SK-N-SH treated with all-trans-retinoic acid at 6 μM for 48 hours (cell line): Measurements from ENCODE around the gene INHBB.

ENCODE experiments used
- ATAC-seq: fragments of 200-7000 bp; cut with Tn5 transposase; 3 replicates; pipeline ENCODE4 v1.9.1; 2020; ENCODE audit warnings: mild to moderate bottlenecking, moderate library complexity
- ARNTL ChIP-seq: fragments of 450-650 bp; formaldehyde crosslinking; IDR thresholded peaks from 2 replicates; pipeline ENCODE4 v1.5.0; 2020; ENCODE audit warnings: low read depth, mild to moderate bottlenecking, moderate library complexity, borderline replicate concordance
- BACH2 ChIP-seq: fragments of 250-450 bp; sonication (Bioruptor Pico); IDR thresholded peaks from 2 replicates; pipeline ENCODE4 v1.9.0; 2021; ENCODE audit warnings: mild to moderate bottlenecking, borderline replicate concordance
- CSDC2 ChIP-seq: fragments of 250-450 bp; sonication (Bioruptor Pico); IDR thresholded peaks from 2 replicates; pipeline ENCODE4 v1.5.0; 2020; ENCODE audit warnings: mild to moderate bottlenecking, moderate library complexity
- CSRNP3 ChIP-seq: fragments of 250-450 bp; sonication (Bioruptor Pico); IDR thresholded peaks from 2 replicates; pipeline ENCODE4 v1.5.1; 2021; ENCODE audit warnings: mild to moderate bottlenecking, moderate library complexity
- GLIS3 ChIP-seq: fragments of 250-450 bp; sonication (Bioruptor Pico); IDR thresholded peaks from 2 replicates; pipeline ENCODE4 v1.5.0; 2020; ENCODE audit warnings: mild to moderate bottlenecking, moderate library complexity
- ISL1 ChIP-seq: fragments of 250-450 bp; sonication (Bioruptor Pico); IDR thresholded peaks from 2 replicates; pipeline ENCODE4 v2.1.2; 2022; ENCODE audit warnings: mild to moderate bottlenecking, moderate library complexity
- OSR1 ChIP-seq: fragments of 250-450 bp; sonication (Bioruptor Pico); IDR thresholded peaks from 2 replicates; pipeline ENCODE4 v1.8.0; 2022; ENCODE audit warnings: moderate library complexity, mild to moderate bottlenecking, inconsistent platforms
- PATZ1 ChIP-seq: fragments of 250-450 bp; sonication (Bioruptor Pico); IDR thresholded peaks from 2 replicates; pipeline ENCODE4 v1.8.0; 2020; ENCODE audit warnings: mild to moderate bottlenecking, moderate library complexity, borderline replicate concordance
- POU6F1 ChIP-seq: fragments of 250-450 bp; sonication (Bioruptor Pico); IDR thresholded peaks from 2 replicates; pipeline ENCODE4 v1.8.0; 2021; ENCODE audit warnings: low read depth, mild to moderate bottlenecking, moderate library complexity, borderline replicate concordance
- PPARA ChIP-seq: fragments of 250-450 bp; sonication (Bioruptor Pico); IDR thresholded peaks from 2 replicates; pipeline ENCODE4 v1.5.0; 2020; ENCODE audit warnings: mild to moderate bottlenecking, borderline replicate concordance
- RARB ChIP-seq: fragments of 250-450 bp; sonication (Bioruptor Pico); IDR thresholded peaks from 2 replicates; pipeline ENCODE4 v1.8.0; 2021; ENCODE audit warnings: mild to moderate bottlenecking, moderate library complexity
- SNAI2 ChIP-seq: fragments of 250-450 bp; sonication (Bioruptor Pico); IDR thresholded peaks from 2 replicates; pipeline ENCODE4 v1.5.0; 2020; ENCODE audit warnings: mild to moderate bottlenecking, moderate library complexity
- TCF4 ChIP-seq: fragments of 250-450 bp; sonication (Bioruptor Pico); IDR thresholded peaks from 2 replicates; pipeline ENCODE4 v1.8.0; 2021; ENCODE audit warnings: mild to moderate bottlenecking, moderate library complexity, borderline replicate concordance
- TOX ChIP-seq: fragments of 250-450 bp; sonication (Bioruptor Pico); IDR thresholded peaks from 2 replicates; pipeline ENCODE4 v1.8.0; 2021; ENCODE audit warnings: mild to moderate bottlenecking, moderate library complexity, borderline replicate concordance
- TSHZ2 ChIP-seq: fragments of 250-450 bp; sonication (Bioruptor Pico); IDR thresholded peaks from 2 replicates; pipeline ENCODE4 v1.5.0; 2020; ENCODE audit warnings: mild to moderate bottlenecking, moderate library complexity
- ZC3H10 ChIP-seq: fragments of 250-450 bp; sonication (Bioruptor Pico); IDR thresholded peaks from 2 replicates; pipeline ENCODE4 v1.5.1; 2021; ENCODE audit warnings: mild to moderate bottlenecking, moderate library complexity
- ZFP3 ChIP-seq: fragments of 250-450 bp; sonication (Bioruptor Pico); IDR thresholded peaks from 2 replicates; pipeline ENCODE4 v1.5.0; 2020; ENCODE audit warnings: mild to moderate bottlenecking, moderate library complexity
- ZFP30 ChIP-seq: fragments of 450-650 bp; formaldehyde crosslinking; IDR thresholded peaks from 2 replicates; pipeline ENCODE4 v1.5.0; 2022; ENCODE audit warnings: mild to moderate bottlenecking, moderate library complexity
- ZNF565 ChIP-seq: fragments of 450-650 bp; formaldehyde crosslinking; conservative IDR thresholded peaks from 2 replicates; pipeline ENCODE4 v1.5.0; 2020; ENCODE audit warnings: low read depth, mild to moderate bottlenecking, moderate library complexity
- ZNF70 ChIP-seq: fragments of 450-650 bp; formaldehyde crosslinking; IDR thresholded peaks from 2 replicates; pipeline ENCODE4 v1.5.0; 2020; ENCODE audit warnings: mild to moderate bottlenecking, moderate library complexity
- ZNF8 ChIP-seq: fragments of 450-650 bp; formaldehyde crosslinking; IDR thresholded peaks from 2 replicates; pipeline ENCODE4 v1.5.0; 2020; ENCODE audit warnings: mild to moderate bottlenecking, moderate library complexity

The INHBB gene

GRCh38 chr2:120354467-120354866 lies 8.5 kb downstream of the INHBB start:
- ATAC-seq: no peak
- no peak for TF ChIP-seq GLIS3 (CRISPR knock-in tag)
- no peak for TF ChIP-seq ISL1 (CRISPR knock-in tag)
- no peak for TF ChIP-seq CSRNP3 (CRISPR knock-in tag)
- TF ChIP-seq OSR1: no peak
- no peak for TF ChIP-seq PATZ1 (CRISPR knock-in tag)
- TF ChIP-seq RARB: no peak
- TF ChIP-seq SNAI2 (CRISPR knock-in tag): no peak
- TF ChIP-seq ZFP3 (CRISPR knock-in tag): no peak
- no peak for TF ChIP-seq ZNF8
- TF ChIP-seq ZFP30 (CRISPR knock-in tag): no peak

GRCh38 chr2:120354935-120355779 lies 9.2 kb downstream of the INHBB start:
- TF ChIP-seq ZNF70 (CRISPR knock-in tag) (no peak), TCF4 (CRISPR knock-in tag) (no peak), RARB (no peak)
- ATAC-seq: no peak

- no peak for ATAC-seq
- TF ChIP-seq OSR1 (no peak), POU6F1 (no peak), TOX (CRISPR knock-in tag) (no peak), ZFP30 (CRISPR knock-in tag) (no peak), BACH2 (CRISPR knock-in tag) (no peak), SNAI2 (CRISPR knock-in tag) (no peak), ZNF565 (CRISPR knock-in tag) (no peak), TSHZ2 (CRISPR knock-in tag) (no peak), RARB (no peak), CSDC2 (CRISPR knock-in tag) (no peak), ZNF8 (no peak), ISL1 (CRISPR knock-in tag) (no peak), ARNTL (CRISPR knock-in tag) (no peak), ZC3H10 (CRISPR knock-in tag) (no peak), GLIS3 (CRISPR knock-in tag) (no peak), PPARA (CRISPR knock-in tag) (no peak)
Measured at GRCh38 chr2:120355780-120356266, 9.9 kb downstream of the INHBB start.

GRCh38 chr2:120357768-120358167 lies 11.8 kb downstream of the INHBB start:
- ATAC-seq: no peak
- TF ChIP-seq TOX (CRISPR knock-in tag) (no peak), TCF4 (CRISPR knock-in tag) (no peak), PATZ1 (CRISPR knock-in tag) (no peak), RARB (no peak), POU6F1 (no peak), TSHZ2 (CRISPR knock-in tag) (no peak)
